Stimulated activated CD8-positive, alpha-beta memory T cell treated with anti-CD3 and anti-CD28 coated beads, Interleukin-15, amount 100 ng/mL, for 4 hours (primary cell): ENCODE data around the gene RARA.
"Not testable (repeated sequence)": the region's sequence is repeated elsewhere in the genome, so short reads cannot be mapped to it uniquely, and the experiment has no call there.

ENCODE experiments used
- DNase-seq, 2 donors: peaks; one replicate each; pipeline ENCODE4 v3.0.0-alpha.2; 2020; ENCODE audit warnings: low read depth in 2 of 2

Gene RARA

DNA sequence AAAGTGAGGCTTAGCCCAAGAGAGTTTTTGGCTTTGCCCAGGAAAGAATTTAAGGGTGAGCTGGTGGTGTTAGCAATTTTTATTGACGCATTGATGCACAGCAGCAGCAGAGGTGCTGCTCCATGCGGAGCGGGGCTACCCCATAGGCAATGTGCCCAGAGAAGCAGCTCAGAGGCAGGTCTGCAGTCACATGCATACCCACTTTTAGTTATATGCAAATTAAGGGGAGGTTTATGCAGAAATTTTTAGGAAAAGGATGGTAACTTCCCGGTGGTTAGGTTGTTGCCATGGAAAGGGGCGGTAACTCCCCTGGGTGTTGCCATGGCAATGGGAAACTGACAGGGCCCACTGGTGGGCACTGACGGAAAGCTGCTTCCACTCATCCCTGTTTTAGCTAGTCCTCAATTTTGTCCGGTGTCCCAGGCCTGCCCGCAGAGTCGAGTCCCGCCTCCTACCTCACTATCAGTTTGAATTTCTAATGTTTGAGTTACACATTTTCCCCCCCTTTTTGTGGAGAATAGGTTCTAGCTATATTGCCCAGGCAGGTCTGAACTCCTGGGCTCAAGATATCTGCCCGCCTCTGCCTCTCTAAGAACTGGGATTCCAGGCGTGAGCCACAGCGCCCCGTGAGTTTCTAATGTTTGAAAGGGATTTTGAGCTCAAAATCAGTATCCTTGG, 66.0 kb downstream of the RARA start:
- no peak for DNase-seq

DNA sequence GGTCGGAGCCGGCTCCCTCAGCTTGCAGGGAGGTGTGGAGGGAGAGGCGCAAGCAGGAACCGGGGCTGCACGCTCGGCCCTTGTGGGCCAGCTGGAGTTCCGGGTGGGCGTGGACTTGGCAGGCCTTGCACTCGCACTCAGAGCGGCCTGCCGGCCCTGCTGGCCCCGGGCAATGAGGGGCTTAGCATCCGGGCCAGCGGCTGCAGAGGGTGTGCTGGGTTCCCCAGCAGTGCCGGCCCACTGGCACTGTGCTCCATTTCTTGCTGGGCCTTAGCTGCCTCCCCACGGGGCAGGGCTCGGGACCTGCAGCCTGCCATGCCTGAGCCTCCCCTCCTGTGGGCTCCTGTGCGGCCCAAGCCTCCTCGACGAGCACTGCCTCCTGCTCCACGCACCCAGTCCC, 66.8 kb downstream of the RARA start:
- not testable (repeated sequence) for DNase-seq

DNA sequence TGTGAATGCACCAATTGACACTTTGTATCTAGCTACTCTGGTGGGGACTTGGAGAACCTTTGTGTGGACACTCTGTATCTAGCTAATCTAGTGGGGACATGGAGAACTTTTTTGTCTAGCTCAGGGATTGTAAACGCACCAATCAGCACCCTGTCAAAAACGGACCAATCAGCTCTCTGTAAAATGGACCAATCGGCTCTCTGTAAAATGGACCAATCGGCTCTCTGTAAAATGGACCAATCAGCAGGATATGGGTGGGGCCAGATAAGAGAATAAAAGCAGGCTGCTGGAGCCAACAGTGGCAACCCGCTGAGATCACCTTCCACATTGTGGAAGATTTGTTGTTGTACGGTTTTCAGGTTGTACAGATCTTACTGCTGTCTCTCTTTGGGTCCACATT, 67.6 kb downstream of the RARA start:
- DNase-seq, result not testable (repeated sequence)

DNA sequence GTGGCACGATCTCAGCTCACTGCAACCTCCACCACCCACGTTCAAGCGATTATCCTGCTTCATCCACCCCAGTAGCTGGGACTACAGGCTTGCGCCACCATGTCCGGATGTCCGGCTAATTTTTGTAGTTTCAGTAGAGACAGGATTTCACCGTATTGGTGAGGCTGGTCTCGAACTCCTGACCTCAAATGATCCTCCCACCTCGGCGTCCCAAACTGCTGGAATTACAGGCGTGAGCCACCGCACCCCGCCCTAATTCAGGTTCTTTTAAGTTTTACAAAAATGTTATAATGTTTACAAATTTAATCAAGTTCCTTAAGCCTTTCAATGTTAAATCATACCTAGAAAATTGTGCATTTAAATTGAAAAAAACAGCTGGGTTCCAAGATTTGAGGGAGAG, 68.9 kb downstream of the RARA start:
- DNase-seq, result no peak

DNA sequence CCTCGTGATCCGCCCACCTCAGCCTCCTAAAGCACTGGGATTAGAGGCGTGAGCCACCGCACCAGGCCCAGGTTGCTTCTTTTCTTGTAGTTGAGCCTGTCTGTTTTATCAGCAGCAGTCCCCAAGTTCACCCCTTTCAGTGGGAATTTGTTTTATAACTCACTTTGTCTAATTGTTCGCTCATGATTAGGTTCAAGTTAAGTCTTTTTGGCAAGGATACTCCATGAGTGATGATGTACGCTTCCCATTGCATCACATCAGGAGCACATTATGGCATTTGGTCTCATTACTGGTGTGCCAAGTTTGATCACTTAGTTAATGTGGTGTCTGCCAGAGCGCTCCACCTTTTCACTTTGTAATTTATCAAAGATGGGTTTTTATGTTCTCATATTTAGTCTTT, 70.0 kb downstream of the RARA start:
- DNase-seq, result no peak

DNA sequence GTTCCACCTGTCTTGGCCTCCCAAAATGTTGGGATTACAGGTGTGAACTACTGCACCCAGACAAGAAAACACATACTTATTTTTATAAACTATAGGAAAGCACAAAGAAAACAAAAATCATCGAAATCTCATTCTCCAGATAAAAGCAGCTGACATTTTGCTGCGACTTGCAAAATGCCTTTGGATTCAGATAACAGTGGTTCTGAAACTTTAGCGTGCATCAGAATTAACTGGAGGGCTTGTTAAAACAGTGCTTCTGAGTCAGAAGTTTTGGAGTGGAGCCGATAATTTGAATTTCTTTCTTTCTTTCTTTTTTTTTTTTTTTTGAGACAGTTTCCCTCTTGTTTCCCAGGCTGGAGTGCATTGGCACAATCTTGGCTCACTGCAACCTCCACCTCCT, 73.3 kb downstream of the RARA start:
- DNase-seq, result no peak

DNA sequence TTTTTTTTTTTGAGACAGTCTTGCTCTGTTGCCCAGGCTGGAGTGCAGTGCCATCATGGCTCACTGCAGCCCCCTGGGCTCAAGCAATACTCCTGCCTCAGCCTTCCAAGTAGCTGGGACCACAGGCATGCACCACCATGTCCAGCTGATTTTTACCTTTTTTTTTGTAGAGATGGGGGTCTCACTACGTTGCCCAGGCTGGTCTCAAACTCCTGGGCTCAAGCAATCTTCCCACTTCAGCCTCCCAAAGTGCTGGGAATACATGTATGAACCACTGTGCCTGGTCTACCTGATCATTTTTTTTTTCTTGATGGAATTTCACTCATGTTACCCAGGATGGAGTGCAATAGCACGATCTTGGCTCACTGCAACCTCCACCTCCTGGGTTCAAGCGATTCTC, 77.6 kb downstream of the RARA start:
- DNase-seq, result not testable (repeated sequence)

DNA sequence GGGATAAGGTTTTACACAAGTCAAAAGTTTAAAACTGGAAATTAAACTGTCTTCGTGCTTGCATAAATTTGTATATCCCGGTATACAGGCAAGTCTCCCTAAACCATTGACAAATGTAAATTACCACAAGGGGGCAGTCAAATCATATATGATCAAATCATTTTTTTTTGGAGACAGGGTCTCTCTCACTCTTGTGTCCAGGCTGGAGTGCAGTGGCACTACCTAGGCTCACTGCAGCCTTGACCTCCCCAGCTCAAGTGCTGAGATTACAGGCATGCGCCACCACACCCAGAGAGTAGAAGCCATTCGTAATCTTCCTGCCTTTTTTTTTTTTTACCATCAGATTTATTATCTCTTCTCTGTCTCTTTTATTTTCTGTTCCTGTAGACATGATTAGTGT, 90.2 kb downstream of the RARA start:
- DNase-seq, result no peak

DNA sequence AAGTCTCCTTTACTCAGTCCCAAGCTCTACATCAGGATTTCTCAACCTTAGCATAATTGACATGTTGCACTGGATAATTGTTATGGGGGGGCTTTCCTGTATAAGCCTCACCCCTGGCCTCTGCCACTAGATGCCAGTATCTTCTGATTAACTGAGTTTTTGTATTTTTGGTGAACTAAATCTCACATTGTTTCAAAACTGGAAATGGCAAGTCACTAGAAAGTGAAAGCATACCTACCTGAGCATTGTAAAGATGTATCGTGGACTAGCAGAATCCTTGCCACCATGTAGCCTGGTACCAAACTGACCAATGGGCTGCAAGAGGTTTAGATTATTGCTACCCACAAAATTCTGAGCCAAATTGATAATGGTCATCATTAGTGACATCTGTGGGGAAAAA, 93.7 kb downstream of the RARA start:
- no peak for DNase-seq

DNA sequence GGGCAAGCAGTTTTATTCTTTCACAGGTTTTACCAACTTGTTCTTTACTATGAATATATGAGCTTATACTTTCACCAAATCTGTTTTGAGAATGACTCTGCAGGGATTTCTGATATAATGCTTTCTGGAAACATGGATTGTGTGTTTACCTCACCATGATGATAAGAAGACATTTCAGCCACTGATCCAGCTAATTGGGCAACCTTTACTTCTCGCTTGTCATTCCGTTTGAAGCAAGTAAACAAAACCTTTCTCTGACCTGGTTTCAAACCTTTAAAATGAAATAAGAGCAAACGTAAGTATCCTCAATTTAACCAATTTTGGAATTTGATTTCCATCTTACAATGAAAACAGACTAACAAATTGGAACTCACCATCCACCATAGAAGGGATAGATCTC, 95.0 kb downstream of the RARA start:
- DNase-seq, result no peak
